HG03571 (cell line): ENCODE measurements around the gene KLHL41.

Experiments used
- ATAC-seq: cut with Tn5 transposase; IDR thresholded peaks from one replicate; pipeline ENCODE4 v1.9.1; 2021; ENCODE audit not compliant: unreplicated experiment

The KLHL41 gene

DNA sequence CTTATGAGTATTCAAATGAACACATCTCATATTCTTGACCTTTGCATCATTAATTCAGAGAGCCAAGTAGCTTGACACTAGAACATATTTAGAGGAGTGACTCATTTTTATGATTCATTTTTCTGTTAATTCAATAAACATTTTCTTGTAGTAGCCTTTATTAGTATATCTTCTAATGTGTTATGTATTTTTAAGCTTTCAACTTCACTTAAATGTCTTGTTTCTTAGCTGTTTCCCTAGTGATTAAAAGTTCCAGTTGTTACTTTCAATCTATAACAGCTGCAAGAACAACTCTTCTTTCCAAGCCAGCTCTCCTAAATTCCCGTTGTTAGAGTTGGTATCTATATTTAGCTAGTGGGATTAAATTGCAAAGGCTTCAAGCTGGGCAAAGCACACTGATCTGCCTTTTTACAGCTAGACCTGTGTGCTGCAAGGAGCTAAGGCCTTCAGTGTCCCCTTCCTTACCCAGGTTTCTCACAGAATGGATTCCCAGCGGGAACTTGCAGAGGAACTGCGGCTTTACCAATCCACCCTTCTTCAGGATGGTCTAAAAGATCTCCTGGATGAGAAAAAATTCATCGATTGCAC, at the start of gene KLHL41:
Gene KLHL41, plus strand, starts transcription at position 405 of the 588 bp plus-strand sequence. Its CDS starts 77 bp downstream, at position 482.
- ATAC-seq, result no peak

DNA sequence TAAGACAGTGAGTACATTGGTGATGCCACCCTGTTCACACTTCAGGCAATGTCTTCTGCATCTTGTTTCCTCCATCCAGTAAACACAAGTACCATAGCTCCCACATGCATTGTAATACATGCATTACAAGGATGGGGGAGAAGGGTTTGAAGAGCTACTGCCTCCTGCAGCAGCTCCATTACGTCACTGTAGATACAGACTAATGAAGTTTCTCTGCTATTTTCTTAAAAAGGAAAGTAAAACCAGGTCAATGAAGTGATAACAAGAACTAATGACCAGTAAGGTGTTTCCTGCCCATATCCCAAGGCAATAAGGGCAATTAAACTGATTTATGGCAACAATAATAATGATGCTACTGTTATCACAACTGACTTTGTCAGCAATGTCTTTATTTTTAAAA, 48.4 kb upstream of the KLHL41 start:
- ATAC-seq, result no peak

DNA sequence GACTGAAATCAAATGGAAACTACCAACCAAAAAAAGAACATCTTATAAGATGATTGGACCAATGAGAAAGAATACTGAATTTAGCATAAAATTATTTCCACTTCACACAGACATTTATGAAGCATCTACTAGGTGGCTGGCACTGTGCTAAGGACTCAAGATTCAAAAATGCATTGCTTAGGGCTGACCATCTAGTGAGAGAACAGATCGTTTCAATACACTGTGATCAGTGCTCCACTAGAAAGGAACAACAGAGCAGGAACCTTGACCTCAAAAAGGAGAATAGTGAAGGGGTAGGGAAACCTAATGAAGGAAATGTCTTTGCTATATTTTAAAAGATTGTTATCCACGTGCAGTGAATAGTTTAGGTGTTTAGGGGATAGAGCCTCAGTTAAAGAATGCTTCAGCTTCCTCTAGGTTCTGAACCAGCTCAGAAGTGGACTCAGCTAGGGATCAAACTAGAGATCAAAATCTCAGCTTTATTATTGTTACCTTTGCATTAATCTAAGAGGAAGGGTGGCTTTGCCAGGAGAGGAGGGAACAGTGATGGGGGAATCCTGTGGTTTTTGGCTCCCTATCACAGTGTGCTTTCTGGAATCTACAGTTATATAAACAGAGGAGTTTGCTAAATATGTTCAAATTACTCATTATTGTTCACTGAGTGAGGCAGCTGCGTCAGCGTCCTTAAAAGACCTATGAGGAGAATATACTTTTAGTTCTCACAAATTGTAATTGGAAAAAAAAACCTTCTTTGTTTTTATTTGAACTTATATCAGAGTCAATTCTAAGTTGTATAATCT, 46.4 kb upstream of the KLHL41 start:
- ATAC-seq, result no peak

DNA sequence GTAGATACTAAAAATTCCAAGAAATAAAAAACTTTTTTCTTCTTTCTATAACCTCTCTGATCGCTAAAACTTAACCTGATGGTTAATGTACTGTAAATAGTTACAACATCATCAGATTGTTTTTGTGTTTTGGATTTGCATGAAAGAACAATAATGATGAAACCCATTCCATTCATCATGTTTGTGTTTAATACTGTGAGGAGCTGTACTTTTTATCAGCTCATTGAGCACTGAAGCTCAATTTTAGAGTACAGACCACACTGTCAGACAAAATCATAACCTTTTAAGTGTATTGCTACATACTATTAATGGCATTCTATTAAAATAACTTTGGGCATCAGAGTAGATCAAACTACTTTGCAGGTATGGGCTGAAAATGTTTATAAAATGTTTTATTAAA, 45.0 kb upstream of the KLHL41 start:
- no peak for ATAC-seq

DNA sequence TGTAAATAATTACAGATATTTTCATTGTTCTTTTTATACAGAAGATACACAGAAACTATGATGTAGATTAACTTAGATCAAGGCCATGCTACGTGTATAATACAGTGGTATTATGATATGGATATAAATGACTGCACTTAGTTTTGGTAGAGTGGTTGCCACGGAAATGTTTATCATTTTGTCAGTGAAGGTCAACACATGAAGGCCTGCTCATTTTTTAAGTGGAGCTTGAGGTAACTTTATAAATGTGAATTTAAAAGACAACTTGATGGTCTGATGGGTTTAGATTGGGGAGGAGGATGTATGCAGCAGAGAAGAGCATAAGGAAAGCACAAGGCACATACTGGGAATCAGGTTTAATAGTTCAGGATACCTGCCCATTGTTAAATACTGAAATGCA, 44.6 kb upstream of the KLHL41 start:
- no peak for ATAC-seq

DNA sequence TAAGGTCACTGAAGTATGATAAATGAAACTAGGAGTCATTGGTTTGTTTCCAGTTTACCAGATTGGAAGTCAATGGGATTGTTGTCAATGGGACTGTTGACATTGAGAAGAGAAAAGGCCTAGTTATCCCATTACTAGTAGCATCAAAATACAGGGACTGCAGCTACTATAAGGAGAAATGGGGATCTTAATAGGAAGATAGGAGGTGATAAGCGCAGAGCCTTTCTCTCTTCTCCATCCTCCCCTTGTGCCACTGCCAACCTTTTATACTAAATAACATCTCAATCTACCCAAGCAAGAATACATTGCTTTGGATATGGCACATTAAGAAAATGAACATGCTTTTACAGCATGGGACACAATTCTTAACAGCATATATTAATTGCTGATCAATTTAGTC, 40.7 kb upstream of the KLHL41 start:
- no peak for ATAC-seq

DNA sequence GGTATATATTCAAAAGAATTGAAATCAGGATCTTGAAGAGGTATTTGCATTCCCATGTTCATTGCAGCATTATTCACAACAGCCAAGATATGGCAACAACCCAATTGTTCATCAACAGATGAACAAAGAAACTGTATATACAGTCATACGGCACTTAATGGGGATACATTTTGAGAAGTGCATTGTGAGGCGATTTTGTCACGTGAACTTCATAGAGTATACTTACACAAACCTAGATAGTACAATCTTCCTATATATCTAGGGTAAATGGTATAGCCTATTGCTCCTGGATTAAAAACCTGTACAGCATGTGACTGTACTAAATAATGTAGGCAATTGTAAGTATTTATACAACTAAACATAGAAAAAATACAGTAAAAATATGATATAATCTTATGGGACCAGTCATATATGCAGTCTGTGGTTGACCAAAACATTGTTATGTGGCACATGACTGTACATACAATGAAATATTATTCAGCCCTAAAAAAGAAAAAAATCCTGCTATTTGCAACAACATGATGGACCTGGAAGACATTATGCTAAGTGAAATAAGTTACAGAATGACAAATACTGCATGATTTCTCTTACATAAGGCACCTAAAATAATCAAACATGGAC, 39.4 kb upstream of the KLHL41 start:
- ATAC-seq, result no peak

DNA sequence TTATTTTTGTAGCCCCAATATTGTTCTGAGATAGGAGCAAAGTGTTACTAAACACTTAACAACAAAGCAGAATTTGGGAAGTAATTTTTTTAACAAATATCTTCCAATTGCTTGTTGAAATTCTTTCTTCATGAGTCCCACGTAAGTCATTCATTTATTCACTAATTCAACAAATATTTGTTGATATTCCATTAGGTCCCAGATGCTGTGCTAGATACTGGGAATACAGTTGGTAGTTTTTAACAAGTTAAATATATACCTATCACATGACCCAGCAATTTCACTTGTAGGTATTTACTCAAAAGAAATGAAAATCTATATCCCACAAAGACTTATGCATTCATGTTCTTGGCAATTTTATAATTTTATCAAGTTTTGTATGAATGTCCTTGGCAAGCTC, 37.3 kb upstream of the KLHL41 start:
- ATAC-seq, result no peak

DNA sequence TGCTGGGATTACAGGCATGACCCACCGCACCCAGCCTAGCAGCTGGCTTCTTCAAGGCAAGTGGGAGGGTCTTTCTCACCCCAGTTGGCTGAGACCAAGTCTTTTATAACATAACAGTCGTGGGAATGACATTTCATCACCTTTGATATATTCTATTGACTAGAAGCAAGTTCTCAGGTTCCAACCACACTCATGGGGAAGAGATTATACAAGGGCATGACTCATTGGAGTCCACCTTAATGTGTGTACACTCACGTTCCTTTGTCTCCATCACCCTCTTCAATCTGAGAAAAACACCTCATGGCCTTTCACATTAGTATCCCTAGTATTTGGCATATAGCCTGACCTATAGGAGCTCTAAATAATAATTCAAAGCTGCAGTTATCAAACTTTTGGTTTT, 33.0 kb upstream of the KLHL41 start:
- ATAC-seq, result no peak

DNA sequence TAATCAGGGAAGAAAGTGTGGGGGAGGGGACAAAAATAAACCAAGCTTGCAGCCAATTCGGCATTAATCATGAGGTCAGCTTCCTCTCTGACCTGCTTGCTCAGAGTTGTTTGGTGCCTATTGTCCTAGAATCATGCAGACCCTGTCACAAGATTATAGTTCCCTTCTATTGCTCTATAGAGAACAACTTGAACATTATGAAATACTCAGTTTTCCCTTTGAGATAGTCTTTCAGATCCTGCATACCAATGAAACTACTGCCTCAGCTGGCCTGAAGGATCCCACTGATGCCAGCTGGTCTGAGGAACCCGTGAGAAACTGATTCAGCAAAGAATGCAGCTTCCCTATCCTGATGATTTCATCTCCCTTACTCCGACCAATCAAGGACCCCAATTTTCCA, 31.2 kb upstream of the KLHL41 start:
- no peak for ATAC-seq

DNA sequence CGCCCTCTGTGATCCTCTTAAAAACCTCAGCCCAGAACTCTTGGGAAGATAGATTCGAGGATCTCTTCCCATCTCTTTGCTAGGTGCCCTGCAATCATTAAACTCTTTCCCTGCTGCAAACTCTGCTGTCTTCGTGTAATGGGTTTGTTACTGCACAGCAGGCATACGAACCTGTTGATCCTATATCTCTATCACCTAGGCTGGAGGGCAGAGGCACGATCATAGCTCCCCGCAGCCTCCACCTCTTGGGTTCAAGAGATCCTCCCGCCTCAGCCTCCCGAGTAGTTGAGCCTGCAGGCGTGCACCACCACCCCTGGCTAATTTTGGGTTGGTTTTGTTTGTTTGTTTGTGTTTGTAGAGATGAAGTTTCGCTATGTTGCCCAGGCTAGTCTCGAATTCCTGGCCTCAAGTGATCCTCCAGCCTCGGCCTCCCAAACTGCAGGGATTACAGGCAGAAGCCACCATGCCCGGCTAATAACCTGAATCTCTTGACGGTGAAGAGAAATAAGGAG, 30.7 kb upstream of the KLHL41 start:
- no peak for ATAC-seq

DNA sequence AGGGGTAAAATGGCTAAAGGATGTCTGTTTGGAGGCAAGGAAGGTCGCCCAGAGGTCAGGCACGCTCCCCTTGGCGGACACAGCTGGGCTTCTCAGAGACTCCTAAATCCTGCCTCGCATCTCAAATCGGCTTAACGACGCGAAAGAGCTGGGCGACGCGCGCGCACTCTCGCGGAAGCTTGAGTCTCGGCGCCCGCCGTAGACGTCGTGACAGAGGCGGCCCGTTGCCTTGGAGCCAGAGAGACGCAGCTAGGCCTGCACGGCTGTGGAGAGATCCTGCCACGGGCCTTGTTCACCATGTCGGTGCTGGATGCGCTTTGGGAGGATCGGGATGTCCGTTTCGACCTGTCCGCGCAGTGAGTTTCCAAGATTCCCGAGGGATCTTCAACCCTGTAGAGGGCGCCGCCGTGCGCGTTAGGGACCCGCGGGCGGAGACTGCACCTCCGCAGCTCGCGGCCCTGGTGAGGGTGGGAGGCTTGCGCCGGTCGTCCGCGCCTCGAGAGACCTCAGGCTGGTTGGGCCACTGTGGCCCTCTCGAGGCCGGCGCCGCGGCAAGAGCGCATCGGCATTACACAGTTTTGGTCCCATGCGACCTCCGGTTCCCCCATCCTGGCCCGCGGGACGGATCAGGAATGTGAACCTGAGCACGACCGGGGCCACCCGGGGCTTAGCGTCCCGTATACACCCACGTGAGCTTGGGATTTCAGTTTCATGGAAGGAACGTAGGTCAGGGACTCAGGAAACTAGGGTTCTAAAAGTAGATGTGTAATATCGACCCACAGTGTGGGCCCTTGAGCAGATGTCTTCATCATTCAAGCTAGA, 30.0 kb upstream of the KLHL41 start, which contains the start of gene BBS5:
Gene BBS5, plus strand, starts transcription at position 238 of the 822 bp plus-strand sequence. Its CDS starts 60 bp downstream, at position 298.
- ATAC-seq, result peak; percentile 86

DNA sequence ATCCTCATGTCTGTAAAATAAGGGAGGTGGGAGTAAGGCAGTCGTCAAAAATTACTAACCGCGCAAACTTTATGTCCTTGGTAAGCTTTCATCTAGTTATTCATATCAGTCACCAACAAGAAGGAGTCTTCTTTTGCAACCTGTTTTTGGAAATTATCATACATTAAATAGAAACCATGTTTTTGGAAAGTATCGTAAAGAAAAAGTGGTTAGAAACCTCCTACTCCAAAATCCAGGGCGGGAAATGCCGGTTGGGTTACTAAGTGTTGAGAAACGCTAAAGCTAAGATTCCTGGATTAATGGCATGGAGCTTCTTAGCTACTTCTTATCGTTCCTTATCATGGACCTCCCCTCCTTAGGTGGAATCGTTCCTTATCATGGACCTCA, 29.4 kb upstream of the KLHL41 start:
- ATAC-seq, result no peak

DNA sequence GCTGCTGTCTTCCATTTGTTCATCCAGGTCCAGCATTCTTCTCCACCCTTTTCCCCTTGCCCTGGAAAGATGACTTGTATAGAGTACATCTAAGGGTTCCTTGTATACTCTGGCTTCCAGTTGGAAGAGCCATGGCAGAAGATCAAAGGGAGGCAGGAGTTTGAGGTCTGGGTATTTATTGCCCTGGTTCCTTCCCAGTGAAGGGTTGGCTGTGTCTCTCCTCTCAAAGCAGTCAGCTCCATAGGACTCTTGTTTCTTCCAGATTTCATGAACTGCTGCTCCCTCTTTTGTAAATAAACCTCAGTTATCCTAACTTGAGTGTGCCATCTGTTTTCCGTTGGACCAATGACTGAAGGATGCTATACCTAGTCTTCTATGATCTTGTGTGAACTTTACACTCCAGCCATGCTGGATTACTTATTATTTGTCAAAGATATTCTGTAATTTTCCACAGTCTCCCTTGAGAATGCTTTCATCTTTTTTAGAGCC, 23.8 kb upstream of the KLHL41 start:
- no peak for ATAC-seq

DNA sequence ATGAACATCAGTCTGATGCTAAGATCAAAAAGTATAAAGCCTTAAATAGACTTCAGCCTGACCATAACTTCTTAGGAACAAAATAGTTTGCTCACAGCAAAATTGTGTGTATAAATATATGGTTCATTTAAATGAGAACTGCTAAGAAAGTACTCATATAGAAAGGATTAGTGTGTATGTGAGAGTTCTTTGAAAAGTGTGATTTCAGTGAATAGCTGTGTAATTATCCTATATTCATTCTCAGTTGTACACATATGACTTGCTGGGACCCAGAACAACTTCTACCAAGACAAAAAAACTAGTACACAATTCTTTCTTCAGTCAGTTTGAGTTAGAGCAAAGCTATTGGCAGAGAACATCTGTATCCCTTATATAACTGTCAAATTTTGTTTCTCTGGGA, 23.0 kb upstream of the KLHL41 start:
- ATAC-seq, result no peak

DNA sequence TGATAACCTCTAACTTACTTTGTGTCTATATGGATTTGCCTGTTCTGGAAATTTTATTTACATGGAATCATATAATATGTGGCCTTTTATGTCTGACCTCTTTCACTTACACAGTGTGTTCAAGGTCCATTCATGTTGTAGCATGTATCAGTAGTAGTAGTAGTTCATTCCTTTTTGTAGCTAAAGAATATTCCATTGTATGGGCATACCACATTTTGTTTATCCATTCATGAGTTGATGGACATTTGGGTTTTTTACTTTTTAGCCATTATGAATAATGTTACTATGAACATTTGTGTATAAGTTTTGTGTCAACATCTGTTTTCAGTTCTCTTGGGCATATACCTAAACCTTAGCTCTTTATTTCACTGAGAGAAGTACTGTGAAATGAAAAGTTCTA, 18.7 kb upstream of the KLHL41 start:
- ATAC-seq, result no peak

DNA sequence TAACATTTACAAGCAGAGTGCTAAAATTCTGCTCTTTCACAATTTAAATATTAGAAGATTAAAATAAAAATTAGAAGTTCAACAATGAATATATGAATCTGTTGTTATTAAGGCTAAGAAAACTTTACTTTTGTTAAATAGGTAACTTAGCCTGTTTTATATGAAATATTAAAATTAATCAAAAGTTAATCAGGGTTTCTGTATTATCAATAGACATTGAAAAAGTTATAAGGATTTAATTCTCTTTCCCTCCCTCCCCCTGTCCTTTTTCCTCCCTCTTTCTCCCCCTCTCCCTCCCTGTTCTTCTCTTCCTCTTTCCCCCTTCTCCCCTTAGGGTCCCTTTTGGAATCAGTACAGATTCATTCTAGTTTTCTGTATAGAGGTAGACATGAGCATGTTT, 18.1 kb upstream of the KLHL41 start:
- ATAC-seq, result no peak

DNA sequence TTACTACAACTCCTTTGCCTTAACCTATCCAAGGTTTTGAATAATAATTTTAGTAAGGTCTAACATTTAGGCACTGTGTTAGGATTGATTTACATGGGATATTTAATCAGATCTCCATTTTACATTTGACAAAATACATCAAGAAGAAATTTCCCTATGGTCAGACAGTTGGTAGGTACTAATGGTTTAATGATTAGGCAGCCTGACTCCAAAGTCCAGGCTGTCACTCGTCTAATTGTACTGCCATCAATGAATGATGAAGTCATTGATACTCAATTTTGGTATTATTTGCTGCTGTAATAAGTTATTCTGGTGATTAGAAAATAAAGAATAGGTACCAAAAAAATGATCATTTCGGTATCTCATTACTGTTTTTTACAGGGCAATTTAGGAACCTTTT, 16.1 kb upstream of the KLHL41 start:
- ATAC-seq, result no peak

DNA sequence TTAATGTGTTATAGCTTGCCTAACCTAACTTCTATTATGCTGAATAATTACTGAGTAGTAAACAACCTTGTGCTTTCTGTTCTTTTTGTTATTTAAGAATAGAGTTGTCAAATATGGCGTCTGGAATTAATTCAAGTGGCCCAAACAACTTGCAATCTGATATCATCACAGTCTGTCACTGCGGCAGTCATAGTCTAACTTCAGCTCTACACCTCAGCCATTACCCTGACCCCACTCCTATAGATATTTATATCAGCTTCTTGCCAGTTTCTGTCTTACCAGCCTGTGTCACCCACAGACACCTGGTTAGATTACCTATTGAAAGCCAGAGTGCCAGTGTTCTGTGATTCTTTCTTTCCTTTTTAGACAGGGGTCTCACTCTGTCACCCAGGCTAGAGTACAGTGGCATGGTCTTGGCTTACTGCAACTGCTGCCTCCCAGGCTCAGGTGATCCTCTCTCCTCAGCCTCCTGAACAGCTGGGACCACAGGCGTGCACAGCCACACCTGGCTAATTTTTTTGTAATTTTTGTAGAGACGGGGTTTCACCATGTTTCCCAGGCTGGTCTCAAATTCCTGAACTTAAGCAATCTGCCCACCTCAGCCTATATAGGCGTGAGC, 14.1 kb upstream of the KLHL41 start:
- ATAC-seq, result no peak

DNA sequence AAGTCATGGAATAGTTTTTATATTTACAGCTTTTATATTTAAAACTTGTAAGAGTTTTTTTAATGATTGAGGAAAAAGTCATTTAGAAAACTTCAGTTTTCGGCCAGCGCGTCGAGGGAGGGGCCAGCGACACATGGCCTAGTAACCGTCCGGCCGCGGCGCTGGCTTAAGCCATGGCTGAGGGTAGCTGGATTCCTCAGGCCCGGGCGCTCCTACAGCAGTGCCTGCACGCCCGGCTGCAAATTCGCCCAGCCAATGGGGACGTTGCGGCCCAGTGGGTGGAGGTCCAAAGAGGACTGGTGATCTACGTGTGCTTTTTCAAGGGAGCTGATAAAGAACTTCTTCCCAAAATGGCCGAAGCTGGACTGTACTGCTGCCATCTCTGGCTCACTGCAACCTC, 4.9 kb upstream of the KLHL41 start:
- no peak for ATAC-seq

DNA sequence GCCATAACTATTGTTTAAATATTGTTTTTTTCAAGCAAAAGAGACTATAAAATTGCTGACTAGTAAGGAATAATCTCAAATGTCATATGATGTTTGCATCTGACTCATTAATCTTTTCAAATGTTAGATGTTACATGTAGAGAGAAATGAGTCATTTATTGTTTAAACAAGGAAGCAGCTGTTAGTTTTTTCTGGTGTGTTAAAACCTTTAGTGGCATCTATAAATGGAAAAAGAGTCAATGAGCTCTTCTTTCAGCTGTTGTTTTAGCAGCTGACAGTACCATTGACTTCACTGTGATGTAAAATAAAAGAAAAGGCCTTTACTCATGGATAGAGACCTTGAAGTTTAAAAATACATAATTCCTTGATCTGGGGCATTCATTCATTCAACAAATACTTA, 1.8 kb upstream of the KLHL41 start:
- no peak for ATAC-seq
